ENCODE results near the gene METTL13. TPM values are rescaled to one million over a fixed set of nuclear protein-coding genes. Genes with fewer than 3 reads are reported as not detected.

METTL13 gene
- total RNA-seq, 2 experiments from 2014 or later = 6.5 to 7.9 TPM

GRCh38 chr1:171744986-171745385, 36.5 kb upstream of the METTL13 start:
- Mint-ChIP-seq H3K4me1 (ENCODE audit: low read depth) (peaks cover 44% of the 10 kb centered on the region), H3K9me3 (no peaks in the 10 kb centered on the region), H3K27me3 (no peaks in the 10 kb centered on the region), H3K27ac (no peak overlapping the region), H3K36me3 (ENCODE audit: low read depth) (peaks cover 10% of the 10 kb centered on the region), H3K4me3 (peak overlapping the region; percentile 12)
- intact Hi-C loops (cut with DNase I, micrococcal nuclease) = loop anchor here (2.0 to 10.0 kb wide), 6 partner anchors 94 to 1670 kb away; partner anchors contain the start of genes PRRC2C (in 2 of the 2), DNM3 (in 1 of the 2), GORAB (in 1 of the 2) and KIFAP3 (in 1 of the 2)
- DNase-seq (peak in 2 of 14 experiments; percentile 34 to 42), ATAC-seq (ENCODE audit: poor library complexity) (no peak)
- Histone ChIP-seq H3K4me1 (ENCODE audit: insufficient read depth, low read length) (peaks cover 20% of the 10 kb centered on the region), H3K27me3 (ENCODE audit: control insufficient read depth in 1 of 2, insufficient read depth in 2 of 2, low read length in 2 of 2) (no peaks in the 10 kb centered on the region), H3K9me3 (ENCODE audit: control insufficient read depth in 1 of 2, insufficient read depth in 1 of 2, low read length in 2 of 2) (no peaks in the 10 kb centered on the region), H3K4me3 (ENCODE audit: low read length) (no peak overlapping the region), H3K36me3 (ENCODE audit: insufficient read depth, low read length) (no peaks in the 10 kb centered on the region), H3K27ac (ENCODE audit: low read depth in 1 of 2, low read length in 2 of 2) (no peak overlapping the region)
- CTCF ChIA-PET = no interaction called here
- TF ChIP-seq CTCF (IDR thresholded peaks at IDR 0.05) = no peak
- POLR2A ChIA-PET = no interaction called here

- Histone ChIP-seq H3K9me3 (ENCODE audit: control insufficient read depth in 1 of 2, insufficient read depth in 1 of 2, low read length in 2 of 2) (no peaks in the 10 kb centered on the region), H3K4me1 (ENCODE audit: insufficient read depth, low read length) (peaks cover 2% of the 10 kb centered on the region), H3K4me3 (ENCODE audit: low read length) (no peak overlapping the region), H3K36me3 (ENCODE audit: insufficient read depth, low read length) (no peaks in the 10 kb centered on the region), H3K27ac (ENCODE audit: low read depth in 1 of 2, low read length in 2 of 2) (no peak overlapping the region), H3K27me3 (ENCODE audit: control insufficient read depth in 1 of 2, insufficient read depth in 2 of 2, low read length in 2 of 2) (no peaks in the 10 kb centered on the region)
- Mint-ChIP-seq H3K9me3 (no peaks in the 10 kb centered on the region), H3K36me3 (ENCODE audit: low read depth) (no peaks in the 10 kb centered on the region), H3K27me3 (no peaks in the 10 kb centered on the region), H3K27ac (no peak overlapping the region), H3K4me3 (no peak overlapping the region), H3K4me1 (ENCODE audit: low read depth) (peaks cover 7% of the 10 kb centered on the region)
- DNase-seq (no peak), ATAC-seq (ENCODE audit: poor library complexity) (no peak)
- ChIA-PET CTCF (no interaction called here), POLR2A (no interaction called here)
- intact Hi-C loops (cut with DNase I, micrococcal nuclease) = loop anchor here (2.0 to 10.0 kb wide), 3 partner anchors 28 to 1674 kb away; partner anchors contain the start of genes DNM3 (in 1 of the 2) and KIFAP3 (in 1 of the 2)
- TF ChIP-seq CTCF (IDR thresholded peaks at IDR 0.05) = no peak
Measured at GRCh38 chr1:171748651-171749050, 32.8 kb upstream of the METTL13 start.

GRCh38 chr1:171751221-171751620, 30.2 kb upstream of the METTL13 start:
- H3K4me3 Mint-ChIP-seq = no peak overlapping the region
- ChIA-PET CTCF (no interaction called here), POLR2A (no interaction called here)
- no peaks in the 10 kb centered on the region for H3K4me1 Mint-ChIP-seq (ENCODE audit: low read depth)
- no peaks in the 10 kb centered on the region for H3K9me3 Mint-ChIP-seq
- Histone ChIP-seq H3K27ac (ENCODE audit: low read depth in 1 of 2, low read length in 2 of 2) (no peak overlapping the region), H3K4me1 (ENCODE audit: insufficient read depth, low read length) (no peaks in the 10 kb centered on the region), H3K27me3 (ENCODE audit: control insufficient read depth in 1 of 2, insufficient read depth in 2 of 2, low read length in 2 of 2) (no peaks in the 10 kb centered on the region), H3K36me3 (ENCODE audit: insufficient read depth, low read length) (no peaks in the 10 kb centered on the region), H3K9me3 (ENCODE audit: control insufficient read depth in 1 of 2, insufficient read depth in 1 of 2, low read length in 2 of 2) (no peaks in the 10 kb centered on the region), H3K4me3 (ENCODE audit: low read length) (no peak overlapping the region)
- DNase-seq = no peak
- intact Hi-C loops (cut with DNase I, micrococcal nuclease) = no loop called here
- no peak for ATAC-seq (ENCODE audit: poor library complexity)
- no peak for TF ChIP-seq CTCF (IDR thresholded peaks at IDR 0.05)
- H3K27me3 Mint-ChIP-seq = peaks cover 12% of the 10 kb centered on the region
- H3K27ac Mint-ChIP-seq = no peak overlapping the region
- H3K36me3 Mint-ChIP-seq (ENCODE audit: low read depth) = no peaks in the 10 kb centered on the region
